HL-60 (cell line): ENCODE measurements around the gene INSIG2.

Experiments used
- CTCF ChIP-seq: IDR thresholded peaks from one replicate; pipeline ENCODE4 v1.5.1; 2011; ENCODE audit warnings: low read length, control low read depth, inconsistent platforms; ENCODE audit not compliant: insufficient read depth
- GABPA ChIP-seq: IDR thresholded peaks from 2 replicates; pipeline ENCODE4 v1.6.1; 2012; ENCODE audit warnings: low read depth
- SPI1 ChIP-seq: IDR thresholded peaks from 2 replicates; pipeline ENCODE4 v1.6.1; 2012; ENCODE audit warnings: low read depth, mild to moderate bottlenecking, borderline replicate concordance

- TF ChIP-seq SPI1 (no peak), GABPA (no peak), CTCF (no peak)
Observed at GRCh38 chr2:118056801-118057200, 31.5 kb upstream of the INSIG2 start.
